T-helper 17 cell (primary cell): ENCODE measurements around the gene TPD52L2. TPM values are rescaled to one million over a fixed set of nuclear protein-coding genes. Genes with fewer than 3 reads are reported as not detected.
"Not testable (repeated sequence)": the region's sequence is repeated elsewhere in the genome, so short reads cannot be mapped to it uniquely, and the experiment has no call there.

Experiments
- ATAC-seq: fragments of 150-1000 bp; cut with Tn5 transposase; 2 replicates; pipeline ENCODE4 v1.10.0; 2021; ENCODE audit warnings: mild to moderate bottlenecking, moderate library complexity
- DNase-seq, 3 donors: peaks; one replicate each; pipeline versions ENCODE4 v3.0.0 to v3.0.0-alpha.2; 2020 to 2021
- H3K9me3 ChIP-seq: one replicate; pipeline ENCODE4 v1.7.0; 2013; ENCODE audit warnings: low read length, mild to moderate bottlenecking; ENCODE audit not compliant: control insufficient read depth, poor library complexity, severe bottlenecking
- H3K27ac Mint-ChIP-seq: one replicate; pipeline ENCODE4 v1.8.0; 2022; ENCODE audit warnings: mild to moderate bottlenecking, moderate library complexity, mixed read lengths
- H3K27me3 Mint-ChIP-seq: one replicate; pipeline ENCODE4 v1.8.0; 2022; ENCODE audit warnings: mixed read lengths
- H3K36me3 Mint-ChIP-seq: one replicate; pipeline ENCODE4 v1.8.0; 2022; ENCODE audit warnings: low read depth, mixed read lengths
- H3K4me1 Mint-ChIP-seq: one replicate; pipeline ENCODE4 v1.8.0; 2022; ENCODE audit warnings: mild to moderate bottlenecking, mixed read lengths
- H3K4me3 Mint-ChIP-seq: one replicate; pipeline ENCODE4 v1.8.0; 2022; ENCODE audit warnings: mild to moderate bottlenecking, moderate library complexity, mixed read lengths
- total RNA-seq, 4 donors: library from RNA in 2 of 4; stranded (reverse) in 2 of 4; gene quantifications; one replicate each; pipeline ENCODE4 v1.2.3 and lab custom pipeline; 2022 to 2026

Gene TPD52L2
- total RNA-seq, 2 donors from 2014 or later, result 26.9 to 29.9 TPM

GRCh38 chr20:63863798-63864544, 1.1 kb upstream of the TPD52L2 start:
- no peaks in the 10 kb centered on the region for H3K9me3 ChIP-seq
- DNase-seq (peak; percentile 57 to 71 (median 64)), ATAC-seq (peak; percentile 72)
- H3K27ac Mint-ChIP-seq, result peak overlapping the region; percentile 97
- peaks cover 24% of the 10 kb centered on the region for H3K4me1 Mint-ChIP-seq
- no peaks in the 10 kb centered on the region for H3K27me3 Mint-ChIP-seq
- peak overlapping the region; percentile 98 for H3K4me3 Mint-ChIP-seq
- no peaks in the 10 kb centered on the region for H3K36me3 Mint-ChIP-seq

- H3K9me3 ChIP-seq, result no peaks in the 10 kb centered on the region
- no peaks in the 10 kb centered on the region for H3K27me3 Mint-ChIP-seq
- H3K36me3 Mint-ChIP-seq, result no peaks in the 10 kb centered on the region
- peak overlapping the region; percentile 98 for H3K4me3 Mint-ChIP-seq
- DNase-seq, result no peak
- peak; percentile 8 for ATAC-seq
- peaks cover 23% of the 10 kb centered on the region for H3K4me1 Mint-ChIP-seq
- peak overlapping the region; percentile 97 for H3K27ac Mint-ChIP-seq
Measured at GRCh38 chr20:63864545-63864977, 509 bp upstream of the TPD52L2 start.

GRCh38 chr20:63867042-63867441, 2.0 kb downstream of the TPD52L2 start:
- H3K27ac Mint-ChIP-seq, H3K36me3 Mint-ChIP-seq, ATAC-seq, H3K27me3 Mint-ChIP-seq, DNase-seq, H3K4me3 Mint-ChIP-seq, H3K9me3 ChIP-seq: not testable (repeated sequence)
- H3K4me1 Mint-ChIP-seq, result peaks cover 23% of the 10 kb centered on the region

GRCh38 chr20:63868264-63868663, 3.2 kb downstream of the TPD52L2 start:
- Mint-ChIP-seq H3K27ac (no peak overlapping the region), H3K4me1 (peaks cover 20% of the 10 kb centered on the region), H3K4me3 (no peak overlapping the region), H3K27me3 (no peaks in the 10 kb centered on the region), H3K36me3 (no peaks in the 10 kb centered on the region)
- no peak for DNase-seq
- no peak for ATAC-seq
- H3K9me3 ChIP-seq, result no peaks in the 10 kb centered on the region

- H3K36me3 Mint-ChIP-seq, result no peaks in the 10 kb centered on the region
- no peaks in the 10 kb centered on the region for H3K27me3 Mint-ChIP-seq
- ATAC-seq (peak; percentile 88), DNase-seq (no peak)
- no peak overlapping the region for H3K4me3 Mint-ChIP-seq
- H3K27ac Mint-ChIP-seq, result no peak overlapping the region
- H3K4me1 Mint-ChIP-seq, result peaks cover 7% of the 10 kb centered on the region
- no peaks in the 10 kb centered on the region for H3K9me3 ChIP-seq
Measured at GRCh38 chr20:63873477-63873971, 8.5 kb downstream of the TPD52L2 start.

GRCh38 chr20:63874241-63874640, 9.2 kb downstream of the TPD52L2 start:
- H3K27me3 Mint-ChIP-seq, H3K4me3 Mint-ChIP-seq, H3K9me3 ChIP-seq, H3K36me3 Mint-ChIP-seq, ATAC-seq, DNase-seq, H3K4me1 Mint-ChIP-seq, H3K27ac Mint-ChIP-seq: not testable (repeated sequence)

- Mint-ChIP-seq H3K27ac (no peak overlapping the region), H3K36me3 (no peaks in the 10 kb centered on the region), H3K27me3 (no peaks in the 10 kb centered on the region), H3K4me3 (no peak overlapping the region), H3K4me1 (peaks cover 7% of the 10 kb centered on the region)
- no peak for DNase-seq
- no peaks in the 10 kb centered on the region for H3K9me3 ChIP-seq
- no peak for ATAC-seq
Measured at GRCh38 chr20:63876489-63877036, 11.5 kb downstream of the TPD52L2 start.

GRCh38 chr20:63877755-63878470, 12.8 kb downstream of the TPD52L2 start:
- ATAC-seq, result no peak
- Mint-ChIP-seq H3K27ac (no peak overlapping the region), H3K4me1 (peaks cover 9% of the 10 kb centered on the region), H3K4me3 (no peak overlapping the region), H3K36me3 (peaks cover 2% of the 10 kb centered on the region), H3K27me3 (no peaks in the 10 kb centered on the region)
- DNase-seq, result no peak
- no peaks in the 10 kb centered on the region for H3K9me3 ChIP-seq

GRCh38 chr20:63878899-63879663, 14.0 kb downstream of the TPD52L2 start:
- Mint-ChIP-seq H3K36me3 (peaks cover 2% of the 10 kb centered on the region), H3K27me3 (no peaks in the 10 kb centered on the region), H3K27ac (no peak overlapping the region), H3K4me1 (peaks cover 5% of the 10 kb centered on the region), H3K4me3 (no peak overlapping the region)
- H3K9me3 ChIP-seq, result no peaks in the 10 kb centered on the region
- ATAC-seq (no peak), DNase-seq (no peak)

- H3K27me3 Mint-ChIP-seq, H3K27ac Mint-ChIP-seq, H3K36me3 Mint-ChIP-seq, H3K4me1 Mint-ChIP-seq, H3K9me3 ChIP-seq, DNase-seq, ATAC-seq, H3K4me3 Mint-ChIP-seq: not testable (repeated sequence)
Measured at GRCh38 chr20:63880901-63881300, 15.8 kb downstream of the TPD52L2 start.

- no peak for DNase-seq
- no peaks in the 10 kb centered on the region for H3K27me3 Mint-ChIP-seq
- no peak for ATAC-seq
- H3K9me3 ChIP-seq, result no peaks in the 10 kb centered on the region
- peak overlapping the region; percentile 69 for H3K27ac Mint-ChIP-seq
- H3K4me3 Mint-ChIP-seq, result no peak overlapping the region
- H3K36me3 Mint-ChIP-seq, result peaks cover 2% of the 10 kb centered on the region
- H3K4me1 Mint-ChIP-seq, result peaks cover 2% of the 10 kb centered on the region
Measured at GRCh38 chr20:63881451-63882226, 16.6 kb downstream of the TPD52L2 start.
